Endothelial cell (in vitro differentiated cells): ENCODE data around the gene ZNF277. TPM values are rescaled to one million over a fixed set of nuclear protein-coding genes. Genes with fewer than 3 reads are reported as not detected.
"Not testable (repeated sequence)": the region's sequence is repeated elsewhere in the genome, so short reads cannot be mapped to it uniquely, and the experiment has no call there.

Experiments used
- DNase-seq: peaks from one replicate; pipeline ENCODE4 v3.0.0; 2021; ENCODE audit warnings: low spot score
- H3K27ac Mint-ChIP-seq: one replicate; pipeline ENCODE4 v1.8.0; 2021; ENCODE audit warnings: mixed read lengths, inconsistent platforms; ENCODE audit not compliant: unreplicated experiment
- H3K27me3 Mint-ChIP-seq: one replicate; pipeline ENCODE4 v1.8.0; 2021; ENCODE audit warnings: mild to moderate bottlenecking, moderate library complexity, mixed read lengths, inconsistent platforms; ENCODE audit not compliant: unreplicated experiment
- H3K36me3 Mint-ChIP-seq: one replicate; pipeline ENCODE4 v1.8.0; 2021; ENCODE audit warnings: mild to moderate bottlenecking, low read depth, mixed read lengths, inconsistent platforms; ENCODE audit not compliant: unreplicated experiment
- H3K4me1 Mint-ChIP-seq: one replicate; pipeline ENCODE4 v1.8.0; 2021; ENCODE audit warnings: mild to moderate bottlenecking, mixed read lengths, inconsistent platforms; ENCODE audit not compliant: unreplicated experiment
- H3K4me3 Mint-ChIP-seq: one replicate; pipeline ENCODE4 v1.8.0; 2021; ENCODE audit warnings: mild to moderate bottlenecking, mixed read lengths, inconsistent platforms; ENCODE audit not compliant: unreplicated experiment
- H3K9me3 Mint-ChIP-seq: one replicate; pipeline ENCODE4 v1.8.0; 2021; ENCODE audit warnings: mixed read lengths, inconsistent platforms; ENCODE audit not compliant: unreplicated experiment
- CTCF ChIP-seq: fragments of 200-600 bp; sonication (generic); IDR thresholded peaks from one replicate; pipeline ENCODE4 v1.5.0; 2021; ENCODE audit warnings: antibody characterized with exemption; ENCODE audit not compliant: unreplicated experiment
- total RNA-seq: library from RNA; stranded (reverse); fragmentation: NEBNext Ultra II Directional; extraction: Animal tissue kit (Norgen Biotek cat#: 25700); gene quantifications from one replicate; pipeline ENCODE4 v1.2.1, GENCODE V29; 2021; ENCODE audit not compliant: unreplicated experiment

ZNF277 gene
- total RNA-seq, 1 donor from 2014 or later: 26.1 TPM

GRCh38 chr7:112300831-112301407, 94.4 kb downstream of the ZNF277 start:
- DNase-seq: no peak
- no peaks in the 10 kb centered on the region for H3K9me3 Mint-ChIP-seq
- no peak for TF ChIP-seq CTCF
- no peaks in the 10 kb centered on the region for H3K27me3 Mint-ChIP-seq
- H3K27ac Mint-ChIP-seq: no peak overlapping the region
- H3K36me3 Mint-ChIP-seq: no peaks in the 10 kb centered on the region
- H3K4me1 Mint-ChIP-seq: peaks cover 4% of the 10 kb centered on the region
- no peak overlapping the region for H3K4me3 Mint-ChIP-seq

- Mint-ChIP-seq H3K4me3 (no peak overlapping the region), H3K27ac (no peak overlapping the region)
- no peak for TF ChIP-seq CTCF
Observed at GRCh38 chr7:112302566-112302965, 96.1 kb downstream of the ZNF277 start.

GRCh38 chr7:112306903-112307302, 100.4 kb downstream of the ZNF277 start:
- H3K27me3 Mint-ChIP-seq: peaks cover 2% of the 10 kb centered on the region
- H3K4me1 Mint-ChIP-seq: peaks cover 4% of the 10 kb centered on the region
- peaks cover 24% of the 10 kb centered on the region for H3K36me3 Mint-ChIP-seq
- H3K4me3 Mint-ChIP-seq: no peak overlapping the region
- TF ChIP-seq CTCF: no peak
- no peak for DNase-seq
- H3K27ac Mint-ChIP-seq: no peak overlapping the region
- no peaks in the 10 kb centered on the region for H3K9me3 Mint-ChIP-seq

More at GRCh38 chr7:112302566-112302965, 96.1 kb downstream of the ZNF277 start:
- H3K27me3 Mint-ChIP-seq: peaks cover under 1% of the 10 kb centered on the region
- no peak for DNase-seq
- no peaks in the 10 kb centered on the region for H3K9me3 Mint-ChIP-seq
- peaks cover 4% of the 10 kb centered on the region for H3K4me1 Mint-ChIP-seq
- no peaks in the 10 kb centered on the region for H3K36me3 Mint-ChIP-seq

- no peak overlapping the region for H3K4me3 Mint-ChIP-seq
- H3K27me3 Mint-ChIP-seq: peaks cover 2% of the 10 kb centered on the region
- H3K9me3 Mint-ChIP-seq: no peaks in the 10 kb centered on the region
- H3K36me3 Mint-ChIP-seq: peaks cover 24% of the 10 kb centered on the region
- no peak for TF ChIP-seq CTCF
- H3K27ac Mint-ChIP-seq: no peak overlapping the region
- H3K4me1 Mint-ChIP-seq: peaks cover 3% of the 10 kb centered on the region
- no peak for DNase-seq
Observed at GRCh38 chr7:112307506-112307905, 101.0 kb downstream of the ZNF277 start.

GRCh38 chr7:112308974-112309373, 102.5 kb downstream of the ZNF277 start:
- no peak overlapping the region for H3K27ac Mint-ChIP-seq
- H3K4me1 Mint-ChIP-seq: no peaks in the 10 kb centered on the region
- H3K27me3 Mint-ChIP-seq: peaks cover 2% of the 10 kb centered on the region
- no peak for TF ChIP-seq CTCF
- H3K9me3 Mint-ChIP-seq: no peaks in the 10 kb centered on the region
- no peak overlapping the region for H3K4me3 Mint-ChIP-seq
- no peak for DNase-seq
- H3K36me3 Mint-ChIP-seq: peaks cover 24% of the 10 kb centered on the region

GRCh38 chr7:112316803-112317202, 110.3 kb downstream of the ZNF277 start:
- not testable (repeated sequence) for H3K27me3 Mint-ChIP-seq, DNase-seq, H3K27ac Mint-ChIP-seq, H3K4me3 Mint-ChIP-seq, H3K4me1 Mint-ChIP-seq, H3K9me3 Mint-ChIP-seq
- peaks cover 17% of the 10 kb centered on the region for H3K36me3 Mint-ChIP-seq
